Measurements from ENCODE around the gene RBM4. TPM values are rescaled to one million over a fixed set of nuclear protein-coding genes. Genes with fewer than 3 reads are reported as not detected.
"Not testable (repeated sequence)": the region's sequence is repeated elsewhere in the genome, so short reads cannot be mapped to it uniquely, and the experiment has no call there.

The RBM4 gene
- total and polyA plus RNA-seq, 2 donors from 2014 or later, result 125 to 168 TPM

DNA sequence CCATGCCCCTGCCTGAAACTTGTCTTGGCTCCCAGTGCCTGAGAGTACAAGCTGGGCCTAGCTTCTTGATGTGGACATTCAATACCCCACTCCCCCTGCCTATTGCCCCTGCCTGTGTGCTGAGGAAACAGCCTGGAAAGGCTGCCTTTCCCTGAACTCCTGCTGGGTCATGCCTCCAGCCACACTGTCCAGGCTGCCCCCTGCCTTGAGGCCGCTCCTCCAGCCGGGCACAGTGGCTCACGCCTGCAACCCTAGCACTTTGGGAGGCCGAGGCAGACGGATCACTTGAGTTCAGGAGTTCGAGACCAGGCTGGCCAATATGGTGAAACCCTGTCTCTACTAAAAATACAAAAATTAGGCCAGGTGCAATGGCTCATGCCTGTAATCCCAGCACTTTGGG lies 35.4 kb upstream of the RBM4 start:
- Histone ChIP-seq H3K9ac (ENCODE audit: low read length in 3 of 3) (no peak overlapping the region), H3K4me1 (ENCODE audit: control insufficient read depth in 2 of 3, insufficient read depth in 2 of 3, low read depth in 1 of 3, low read length in 3 of 3) (peaks cover 0 to 4% (median 2%) of the 10 kb centered on the region in 3 donors), H3K27me3 (ENCODE audit: control insufficient read depth, insufficient read depth, low read length) (no peaks in the 10 kb centered on the region), H3K4me3 (ENCODE audit: low read length in 3 of 3) (no peak overlapping the region), H3K36me3 (ENCODE audit: control insufficient read depth in 2 of 3, insufficient read depth in 3 of 3, low read length in 3 of 3) (peaks cover 0 to 26% (median 11%) of the 10 kb centered on the region in 3 donors), H3K27ac (ENCODE audit: low read depth in 2 of 2, low read length in 2 of 2) (no peak overlapping the region), H3K9me3 (ENCODE audit: control insufficient read depth in 2 of 3, insufficient read depth in 1 of 3, low read length in 3 of 3) (no peaks in the 10 kb centered on the region)
- FAIRE-seq (no peak), DNase-seq (peak in 1 of 5 donors; percentile 46)
- intact Hi-C loops (cut with DNase I), result no loop called here
- TF ChIP-seq, protein P1, sequence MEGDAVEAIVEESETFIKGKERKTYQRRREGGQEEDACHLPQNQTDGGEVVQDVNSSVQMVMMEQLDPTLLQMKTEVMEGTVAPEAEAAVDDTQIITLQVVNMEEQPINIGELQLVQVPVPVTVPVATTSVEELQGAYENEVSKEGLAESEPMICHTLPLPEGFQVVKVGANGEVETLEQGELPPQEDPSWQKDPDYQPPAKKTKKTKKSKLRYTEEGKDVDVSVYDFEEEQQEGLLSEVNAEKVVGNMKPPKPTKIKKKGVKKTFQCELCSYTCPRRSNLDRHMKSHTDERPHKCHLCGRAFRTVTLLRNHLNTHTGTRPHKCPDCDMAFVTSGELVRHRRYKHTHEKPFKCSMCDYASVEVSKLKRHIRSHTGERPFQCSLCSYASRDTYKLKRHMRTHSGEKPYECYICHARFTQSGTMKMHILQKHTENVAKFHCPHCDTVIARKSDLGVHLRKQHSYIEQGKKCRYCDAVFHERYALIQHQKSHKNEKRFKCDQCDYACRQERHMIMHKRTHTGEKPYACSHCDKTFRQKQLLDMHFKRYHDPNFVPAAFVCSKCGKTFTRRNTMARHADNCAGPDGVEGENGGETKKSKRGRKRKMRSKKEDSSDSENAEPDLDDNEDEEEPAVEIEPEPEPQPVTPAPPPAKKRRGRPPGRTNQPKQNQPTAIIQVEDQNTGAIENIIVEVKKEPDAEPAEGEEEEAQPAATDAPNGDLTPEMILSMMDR (IDR thresholded peaks at IDR 0.05; ENCODE audit: borderline replicate concordance, extremely low read depth, insufficient read depth), result no peak

DNA sequence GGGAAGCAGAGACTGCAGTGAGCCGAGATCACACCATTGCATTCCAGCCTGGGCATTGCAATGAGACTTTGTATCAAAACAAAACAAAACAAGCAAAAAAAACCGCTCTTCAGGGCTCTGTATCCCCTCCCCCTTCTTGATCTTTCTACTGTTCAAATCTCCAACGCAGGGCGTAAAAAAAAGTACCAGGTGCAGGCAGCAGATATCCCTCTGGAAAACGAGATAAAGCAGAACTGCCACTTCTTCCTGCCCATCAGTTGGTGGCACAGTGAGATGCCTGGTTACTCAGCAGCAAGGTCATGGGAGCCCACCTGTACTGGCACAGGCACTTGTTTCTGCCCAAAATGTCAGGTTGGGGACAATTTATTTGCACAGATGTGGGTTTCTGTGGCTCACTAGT lies 34.3 kb upstream of the RBM4 start:
- no peak for FAIRE-seq
- Histone ChIP-seq H3K36me3 (ENCODE audit: control insufficient read depth in 2 of 3, insufficient read depth in 3 of 3, low read length in 3 of 3) (peaks cover 0 to 26% (median 10%) of the 10 kb centered on the region in 3 donors), H3K4me3 (ENCODE audit: low read length in 3 of 3) (no peak overlapping the region), H3K9me3 (ENCODE audit: control insufficient read depth in 2 of 3, insufficient read depth in 1 of 3, low read length in 3 of 3) (no peaks in the 10 kb centered on the region), H3K27me3 (ENCODE audit: control insufficient read depth, insufficient read depth, low read length) (no peaks in the 10 kb centered on the region), H3K4me1 (ENCODE audit: control insufficient read depth in 2 of 3, insufficient read depth in 2 of 3, low read depth in 1 of 3, low read length in 3 of 3) (peaks cover 0 to 4% (median 2%) of the 10 kb centered on the region in 3 donors), H3K27ac (ENCODE audit: low read depth in 2 of 2, low read length in 2 of 2) (no peak overlapping the region), H3K9ac (ENCODE audit: low read length in 3 of 3) (no peak overlapping the region)
- peak in 1 of 5 donors; percentile 4 for DNase-seq
- intact Hi-C loops (cut with DNase I), result no loop called here
- TF ChIP-seq, protein P1 (IDR thresholded peaks at IDR 0.05; ENCODE audit: borderline replicate concordance, extremely low read depth, insufficient read depth), result no peak

DNA sequence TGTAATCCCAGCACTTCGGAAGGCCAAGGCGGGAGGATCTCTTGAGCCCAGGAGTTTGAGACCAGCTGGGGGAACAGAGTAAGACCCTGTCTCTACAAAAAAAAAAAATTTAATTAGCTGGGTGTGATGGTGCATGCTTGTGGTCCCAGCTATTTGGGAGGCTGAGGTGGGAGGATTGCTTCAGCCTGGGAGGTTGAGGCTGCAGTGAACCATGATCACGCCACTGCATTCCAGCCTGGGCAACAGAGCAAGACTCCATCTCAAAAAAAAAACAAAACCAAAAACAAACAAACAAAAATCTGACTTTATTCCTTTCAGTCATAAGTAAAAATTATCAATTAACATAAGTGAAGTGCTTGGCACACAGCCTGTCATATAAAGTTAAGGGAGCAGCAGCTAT lies 31.9 kb upstream of the RBM4 start:
- Histone ChIP-seq H3K27ac (ENCODE audit: low read depth in 2 of 2, low read length in 2 of 2) (peak overlapping the region in 1 of 2 donors; percentile 19), H3K36me3 (ENCODE audit: control insufficient read depth in 2 of 3, insufficient read depth in 3 of 3, low read length in 3 of 3) (peaks cover 0 to 12% (median 2%) of the 10 kb centered on the region in 3 donors)
- H3K27me3 ChIP-seq (ENCODE audit: control insufficient read depth, insufficient read depth, low read length); intact Hi-C loops (cut with DNase I); H3K4me1 ChIP-seq (ENCODE audit: control insufficient read depth in 2 of 3, insufficient read depth in 2 of 3, low read depth in 1 of 3, low read length in 3 of 3); H3K4me3 ChIP-seq (ENCODE audit: low read length in 3 of 3); DNase-seq; FAIRE-seq; H3K9ac ChIP-seq (ENCODE audit: low read length in 3 of 3); H3K9me3 ChIP-seq (ENCODE audit: control insufficient read depth in 2 of 3, insufficient read depth in 1 of 3, low read length in 3 of 3): not testable (repeated sequence)

DNA sequence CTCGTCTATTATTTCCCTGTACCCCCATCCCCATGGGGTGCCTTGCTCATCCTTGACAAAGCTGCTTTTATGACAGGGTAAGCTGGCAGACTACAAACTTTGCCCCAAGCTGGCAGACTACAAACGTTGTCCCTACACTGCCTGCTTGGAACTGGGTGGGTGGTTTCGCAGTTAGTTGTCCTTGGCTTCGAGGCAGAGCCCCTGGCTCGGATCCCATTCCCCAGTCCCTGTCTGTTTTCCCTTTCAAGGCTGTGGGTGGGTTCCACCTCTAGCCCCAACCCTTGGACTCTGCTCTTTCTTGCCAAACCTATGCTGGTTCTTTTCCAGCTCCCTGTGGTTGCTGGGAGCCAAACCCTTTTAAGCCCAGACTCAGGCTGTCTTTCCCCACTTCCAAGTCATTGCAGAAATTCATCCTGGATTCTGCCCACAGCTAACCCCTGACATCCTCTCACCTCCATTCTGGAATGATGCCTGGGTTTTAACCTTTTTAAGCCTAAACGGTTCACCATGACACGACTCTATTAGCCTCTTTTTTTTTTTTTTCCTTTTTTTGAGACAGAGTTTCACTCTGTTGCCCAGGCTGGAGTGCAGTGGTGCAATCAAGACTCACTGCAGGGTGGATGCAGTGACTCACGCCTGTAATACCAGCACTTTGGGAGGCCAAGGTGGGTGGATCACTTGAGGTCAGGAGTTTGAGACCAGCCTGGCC lies 31.2 kb upstream of the RBM4 start:
- Histone ChIP-seq H3K27ac (ENCODE audit: low read depth in 2 of 2, low read length in 2 of 2) (peak overlapping the region in 1 of 2 donors; percentile 19), H3K36me3 (ENCODE audit: control insufficient read depth in 2 of 3, insufficient read depth in 3 of 3, low read length in 3 of 3) (peaks cover 0 to 12% (median 2%) of the 10 kb centered on the region in 3 donors), H3K9ac (ENCODE audit: low read length in 3 of 3) (no peak overlapping the region), H3K4me1 (ENCODE audit: control insufficient read depth in 2 of 3, insufficient read depth in 2 of 3, low read depth in 1 of 3, low read length in 3 of 3) (peaks cover 0 to 3% (median 2%) of the 10 kb centered on the region in 3 donors), H3K4me3 (ENCODE audit: low read length in 3 of 3) (no peak overlapping the region), H3K9me3 (ENCODE audit: control insufficient read depth in 2 of 3, insufficient read depth in 1 of 3, low read length in 3 of 3) (no peaks in the 10 kb centered on the region), H3K27me3 (ENCODE audit: control insufficient read depth, insufficient read depth, low read length) (no peaks in the 10 kb centered on the region)
- FAIRE-seq, result no peak
- DNase-seq, result no peak
- TF ChIP-seq, protein P1 (IDR thresholded peaks at IDR 0.05; ENCODE audit: borderline replicate concordance, extremely low read depth, insufficient read depth), result no peak
- intact Hi-C loops (cut with DNase I), result no loop called here

All from kidney (tissue), 14 donors.